Amygdala (tissue), 56 donors: ENCODE data around the gene PRR23C.
"Not testable (repeated sequence)": the region's sequence is repeated elsewhere in the genome, so short reads cannot be mapped to it uniquely, and the experiment has no call there.

Source experiments
- DNase-seq, 56 donors: peaks; one replicate each; lab custom pipeline; 2025; lab: John Stamatoyannopoulos, UW

The PRR23C gene

DNA sequence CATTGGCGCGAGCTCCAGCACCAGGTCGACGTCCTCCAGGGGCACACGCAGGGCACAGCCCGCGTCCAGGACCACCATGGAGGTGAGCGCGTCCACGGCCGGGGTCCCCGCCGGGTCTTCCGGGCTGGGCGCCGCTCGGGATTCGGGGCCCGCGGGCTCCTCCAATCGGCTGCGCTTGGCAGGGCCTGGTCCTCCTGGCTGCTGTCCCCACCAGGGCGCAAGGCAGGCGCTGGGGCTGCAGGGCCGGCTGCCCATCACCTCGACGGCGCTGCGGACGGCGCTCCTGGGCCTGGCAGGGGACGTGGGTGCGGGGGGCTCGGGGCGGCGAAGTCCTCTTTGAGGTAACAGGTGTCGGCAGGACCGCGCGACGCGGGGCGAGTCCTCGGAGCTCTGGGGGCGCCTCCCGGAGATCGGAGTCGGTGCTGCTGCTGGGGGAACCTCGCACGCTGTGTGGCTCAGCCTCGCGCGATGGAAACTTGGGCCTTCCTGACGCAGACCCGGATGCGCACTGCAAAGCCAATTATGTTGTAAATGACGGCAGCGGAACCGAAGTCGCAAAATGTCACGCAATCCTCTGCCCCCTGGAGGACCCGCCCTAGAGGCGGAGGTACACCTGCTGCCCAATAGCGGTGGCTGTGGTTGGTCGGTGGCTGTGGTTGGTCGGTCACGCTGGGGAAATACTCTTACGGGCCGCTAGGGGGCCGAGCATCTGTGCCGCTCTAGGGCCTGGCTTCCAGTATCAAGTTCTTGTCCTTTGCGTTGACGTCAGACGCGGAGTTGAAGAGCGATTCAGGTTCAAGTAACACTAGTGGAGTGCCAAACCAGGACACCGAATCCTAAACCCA, at the start of gene PRR23C:
TSS of gene PRR23C (minus strand) at position 527 of the 845 bp plus-strand sequence. CDS start at position 255, 272 bp downstream.
- DNase-seq: no peak

DNA sequence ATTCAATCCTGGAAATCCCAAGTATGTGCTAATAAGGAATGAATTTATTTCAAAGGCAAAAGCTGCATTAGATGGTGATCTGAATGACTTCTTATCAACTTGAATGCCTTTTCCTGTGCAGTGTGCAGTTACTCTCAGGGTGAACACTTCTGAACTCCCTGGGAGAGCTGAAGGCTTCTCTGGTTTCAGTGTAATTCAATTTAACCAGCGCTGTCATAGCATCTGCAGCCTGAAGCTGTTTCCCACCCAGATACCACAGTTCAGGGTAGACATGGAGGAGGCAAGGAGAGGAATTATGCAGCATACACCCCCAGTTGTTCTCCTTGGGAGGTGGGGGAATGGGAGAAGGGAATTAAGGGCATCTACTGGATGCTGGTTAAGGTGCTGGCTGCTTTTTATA, 49.1 kb upstream of the PRR23C start:
- DNase-seq: no peak

DNA sequence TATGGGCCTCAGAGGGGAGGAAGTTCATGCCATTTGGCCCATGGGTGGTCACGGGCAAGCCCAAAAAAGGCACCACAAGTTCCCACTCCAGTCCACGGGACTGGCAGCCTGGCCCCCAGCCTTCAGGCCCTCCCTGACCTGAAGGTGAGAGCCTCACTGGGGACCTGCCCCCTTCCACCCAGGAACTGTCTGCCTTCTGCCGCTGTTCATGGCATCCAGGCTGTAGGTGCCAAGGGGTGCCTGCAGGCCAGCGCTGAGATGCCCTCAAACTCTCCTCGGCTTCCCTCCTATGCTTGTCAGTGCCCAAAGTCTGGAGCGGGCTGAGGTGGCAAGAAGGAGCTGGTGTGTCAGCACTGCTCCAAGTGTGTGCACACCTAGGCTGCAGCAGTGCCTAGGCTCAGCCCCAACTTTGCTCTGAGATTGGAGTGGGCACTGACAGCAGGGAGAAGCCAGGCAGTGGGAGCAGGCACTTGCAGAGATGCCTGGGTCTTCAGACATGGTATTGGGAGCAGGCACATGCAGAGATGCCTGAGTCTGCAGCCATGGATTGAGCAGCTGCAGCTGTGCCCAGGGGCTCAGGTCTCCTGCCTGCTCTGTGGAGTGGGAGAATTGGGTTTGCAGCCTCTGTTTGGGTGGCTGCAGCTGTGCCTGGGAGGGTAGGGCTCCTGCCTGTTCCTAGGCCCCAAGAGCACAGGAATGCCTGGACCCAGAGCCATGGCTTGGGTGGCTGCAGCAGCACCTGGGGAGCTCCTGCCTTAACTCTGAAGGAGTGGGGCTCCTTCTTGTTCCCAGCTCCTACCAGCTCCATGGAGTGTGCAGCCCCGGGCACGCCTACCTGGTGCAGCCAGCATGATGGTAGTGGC, 44.0 kb upstream of the PRR23C start:
- no peak for DNase-seq

DNA sequence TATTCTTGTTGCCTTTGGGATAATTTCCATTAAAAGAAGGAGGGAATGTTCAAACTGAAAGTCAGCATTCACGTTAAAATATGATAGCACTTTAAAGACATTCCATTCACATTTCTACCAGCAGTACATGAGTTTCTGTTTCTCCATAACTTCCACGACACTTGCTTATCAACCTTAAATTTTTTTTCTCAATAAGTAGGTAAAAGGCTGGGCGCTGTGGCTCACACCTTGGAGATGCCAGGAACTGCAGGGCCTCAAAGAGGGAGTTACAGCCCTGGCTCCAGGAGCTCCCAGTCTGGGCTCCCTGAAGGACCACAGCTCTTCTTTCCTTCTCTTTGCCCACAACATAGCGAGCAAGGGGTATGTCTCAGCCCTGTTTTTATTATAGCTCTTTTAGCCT, 42.9 kb upstream of the PRR23C start:
- DNase-seq: no peak

DNA sequence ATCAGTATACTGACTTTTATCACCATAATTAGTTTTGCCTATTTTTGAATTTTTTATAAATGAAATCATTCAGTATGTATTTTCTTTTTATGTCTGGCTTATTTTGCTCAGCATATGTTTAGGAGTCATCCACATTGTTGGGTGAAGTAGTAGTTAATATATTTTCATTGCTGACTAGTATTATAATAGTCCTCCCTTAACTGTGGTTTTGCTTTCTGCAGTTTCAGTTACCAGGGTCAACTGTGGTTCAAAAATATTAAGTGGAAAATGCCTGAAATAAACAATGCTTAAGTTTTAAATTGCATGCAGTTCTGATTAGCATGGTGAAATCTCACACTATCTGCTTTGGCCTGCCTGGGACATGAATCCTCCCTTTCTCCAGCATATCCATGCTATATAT, 39.5 kb upstream of the PRR23C start:
- DNase-seq: no peak

DNA sequence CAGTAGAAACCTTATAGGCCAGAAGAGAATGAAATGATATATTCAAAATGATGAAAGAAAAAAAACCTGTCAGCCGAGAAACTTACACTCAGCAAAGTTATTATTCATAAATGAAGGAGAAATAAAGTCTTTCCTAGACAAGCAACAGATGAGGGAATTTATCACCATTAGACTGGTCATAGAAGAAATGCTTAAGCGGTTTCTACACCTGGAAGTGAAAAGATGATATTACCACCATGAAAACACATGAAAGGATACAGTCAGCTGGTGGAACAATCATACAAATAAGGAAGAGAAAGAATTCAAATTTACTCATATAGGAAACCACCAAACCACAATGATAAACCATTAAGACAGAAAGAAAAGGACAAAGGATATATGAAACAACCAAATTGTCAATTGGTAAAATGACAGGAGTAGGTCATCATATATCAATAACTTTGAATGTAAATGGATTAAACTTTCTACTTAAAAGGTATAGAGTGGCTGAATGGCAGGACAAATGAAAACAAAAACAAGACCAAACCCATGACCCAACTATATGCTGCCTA, 29.9 kb upstream of the PRR23C start:
- DNase-seq: no peak

DNA sequence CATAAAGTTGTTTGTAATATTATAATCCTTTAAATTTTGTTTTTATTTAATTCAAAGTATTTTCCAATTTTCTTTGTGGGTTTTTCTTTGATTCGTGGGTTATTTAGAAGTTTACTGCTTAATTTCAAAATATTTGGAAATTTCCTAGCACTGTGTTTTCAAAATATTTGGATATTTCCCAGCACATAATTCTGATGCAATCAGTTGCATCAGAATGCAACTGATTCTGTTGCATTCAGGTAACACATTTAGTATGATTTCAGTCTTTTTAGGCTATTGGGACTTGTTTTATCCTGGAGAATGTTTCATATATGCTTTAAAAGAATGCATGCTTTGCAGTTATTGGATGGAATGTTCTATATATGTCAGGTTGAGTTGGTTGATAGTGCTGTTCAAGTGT, 18.2 kb upstream of the PRR23C start:
- DNase-seq: no peak

DNA sequence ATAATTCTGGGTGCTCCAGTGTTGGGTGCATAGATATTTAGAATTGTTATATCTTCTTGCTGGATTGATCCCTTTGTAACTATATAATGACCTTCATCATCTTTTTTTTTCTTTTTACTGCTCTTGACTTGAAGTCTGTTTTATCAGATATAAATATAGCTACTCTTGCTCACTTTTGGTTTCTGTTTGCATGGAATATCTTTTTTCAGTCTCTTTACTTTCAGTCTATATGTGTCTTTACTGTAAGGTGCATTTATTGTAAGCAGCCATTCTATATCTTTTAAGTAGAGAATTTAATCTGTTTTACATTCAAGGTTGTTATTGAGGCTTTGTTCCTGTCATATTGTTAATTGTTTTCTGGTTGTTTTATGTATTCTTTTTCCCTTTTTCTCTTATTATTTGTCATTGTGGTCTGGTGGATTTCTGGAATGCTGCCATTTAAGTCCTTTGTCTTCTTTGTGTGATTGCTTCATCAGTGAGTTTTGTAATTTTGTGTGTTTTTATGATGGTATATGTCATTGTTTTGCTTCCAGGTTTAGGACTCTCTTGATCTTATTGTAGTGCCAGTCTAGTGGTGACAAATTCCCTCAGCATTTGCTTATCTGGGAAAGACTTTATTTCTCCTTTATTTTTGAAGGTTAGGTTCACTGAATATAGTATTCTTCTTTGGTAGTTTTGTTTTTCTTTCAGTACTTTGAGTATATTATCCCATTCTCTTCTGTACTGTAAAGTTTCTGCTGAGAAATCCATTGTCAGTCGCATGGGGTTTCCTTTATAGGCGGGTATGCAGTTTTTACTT, 8.3 kb upstream of the PRR23C start:
- DNase-seq: no peak

DNA sequence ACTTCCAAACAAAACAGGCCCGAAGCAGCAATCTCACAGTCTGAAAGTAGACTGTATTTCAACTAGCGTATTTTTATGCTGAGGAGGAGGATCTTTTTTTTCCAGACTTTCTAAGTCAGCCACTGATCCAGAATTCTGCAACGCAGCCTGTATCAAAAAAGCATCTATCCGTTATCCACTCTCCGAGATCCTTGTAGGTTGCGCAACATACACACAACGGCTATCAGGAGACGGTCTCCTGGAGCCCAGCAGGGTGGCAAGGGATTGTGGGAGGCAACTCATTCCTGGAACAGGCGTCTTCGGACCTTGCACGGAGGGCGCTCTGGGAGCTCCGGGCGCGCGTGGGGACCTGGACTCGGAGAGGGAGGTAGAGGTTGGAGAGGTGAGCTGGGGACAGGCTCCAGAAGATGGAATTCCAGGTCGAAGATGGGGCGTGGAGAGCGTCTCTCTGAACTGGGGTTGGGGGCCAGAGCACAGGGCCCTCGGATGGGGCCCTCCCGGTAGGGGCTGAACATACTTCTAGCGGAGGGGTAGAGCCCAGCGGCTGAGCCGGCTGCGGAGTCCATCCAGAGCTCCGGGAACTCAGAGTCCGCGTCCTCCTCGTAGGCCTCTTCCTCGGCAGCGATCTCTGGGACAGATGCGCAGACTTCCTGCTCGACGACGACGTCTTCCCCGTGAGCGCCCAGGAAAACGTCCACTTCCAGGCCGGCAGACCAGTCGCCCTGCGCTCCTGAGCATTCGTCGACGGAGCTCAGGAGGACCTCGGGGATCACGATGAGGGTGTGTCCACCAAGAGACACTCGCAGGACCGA, 932 bp downstream of the PRR23C start:
- no peak for DNase-seq

DNA sequence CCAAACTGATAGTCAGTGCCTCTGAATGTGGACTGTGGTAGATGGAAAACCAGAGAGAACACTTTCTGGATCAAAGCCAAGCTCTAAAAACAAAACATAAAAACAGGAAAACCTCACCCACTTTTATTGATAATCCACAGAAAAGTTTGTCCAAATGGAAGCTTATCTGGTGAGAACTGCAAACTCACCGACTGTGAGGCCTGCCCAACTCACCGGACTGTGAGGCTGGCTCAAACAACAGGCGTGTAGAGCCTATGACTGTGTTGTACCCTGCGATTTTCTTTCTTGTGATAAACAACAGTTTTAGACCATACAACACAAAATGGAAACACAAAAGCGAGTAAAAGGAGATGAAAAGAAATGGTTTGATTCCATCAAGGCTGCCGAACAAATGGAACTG, 7.2 kb downstream of the PRR23C start:
- DNase-seq: no peak

DNA sequence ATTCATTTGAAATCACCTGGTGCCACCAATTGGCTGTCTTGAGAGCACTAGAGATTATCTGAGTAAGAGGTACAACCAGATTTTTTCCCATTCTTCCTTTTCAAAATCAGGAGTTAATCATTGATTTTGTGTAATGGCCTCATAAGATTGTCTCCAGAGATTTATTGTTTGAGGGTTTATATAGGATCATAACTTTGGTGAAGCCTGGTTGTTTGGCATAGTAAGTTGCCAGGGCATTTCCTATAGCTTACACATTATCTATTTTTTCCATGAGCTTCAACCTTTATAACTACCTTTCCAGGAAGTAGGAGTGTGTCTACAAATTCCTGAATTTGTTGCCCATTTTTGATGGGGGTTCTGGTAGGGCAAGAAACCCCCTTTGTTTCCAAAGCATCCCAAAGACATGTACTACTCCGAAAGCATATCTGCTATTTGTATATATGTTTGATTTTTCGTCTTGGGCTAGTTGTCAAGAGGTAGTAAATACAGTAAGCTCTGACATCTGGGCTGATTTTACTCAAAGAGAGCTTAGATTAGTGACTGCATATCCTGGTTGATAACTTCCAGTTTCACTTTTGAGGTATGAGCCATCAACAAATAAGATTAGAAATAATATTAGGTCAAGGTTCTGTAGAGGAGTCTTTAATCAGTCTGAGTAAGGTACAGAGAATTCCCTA, 12.2 kb downstream of the PRR23C start:
- DNase-seq: no peak

DNA sequence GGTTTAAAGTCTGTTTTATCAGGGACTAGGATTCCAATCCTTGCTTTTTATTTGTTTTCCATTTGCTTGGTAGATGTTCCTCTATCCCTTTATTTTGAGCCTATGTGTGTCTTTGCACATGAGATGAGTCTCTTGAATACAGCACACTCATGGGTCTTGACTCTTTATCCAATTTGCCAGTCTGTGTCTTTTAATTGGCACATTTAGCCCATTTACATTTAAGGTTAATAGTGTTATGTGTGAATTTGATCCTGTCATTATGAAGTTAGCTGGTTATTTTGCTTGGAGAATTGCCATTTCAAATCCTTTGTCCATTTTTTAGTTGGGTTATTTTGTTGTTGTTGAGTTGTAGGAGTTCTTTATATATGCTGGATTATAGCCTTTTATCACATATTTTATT, 14.1 kb downstream of the PRR23C start:
- DNase-seq: not testable (repeated sequence)

DNA sequence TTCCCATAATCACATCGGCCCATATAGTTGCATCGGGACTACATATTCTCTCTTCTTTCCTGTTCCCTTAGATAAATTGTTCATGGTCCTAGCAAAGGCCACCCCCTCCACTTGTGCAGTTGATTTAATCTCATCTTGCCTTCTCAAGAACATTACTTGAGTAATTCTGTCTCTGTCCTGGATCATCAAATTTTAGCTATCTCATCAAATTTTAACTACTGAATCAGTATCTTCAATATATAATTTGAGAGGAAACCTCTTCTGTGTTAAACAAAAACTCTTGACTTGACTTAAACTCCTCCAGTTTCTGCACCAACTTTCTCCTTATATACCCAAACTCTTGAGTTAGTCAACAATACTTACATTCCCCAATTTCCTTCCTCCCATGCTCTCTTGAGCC, 19.7 kb downstream of the PRR23C start:
- DNase-seq: no peak

DNA sequence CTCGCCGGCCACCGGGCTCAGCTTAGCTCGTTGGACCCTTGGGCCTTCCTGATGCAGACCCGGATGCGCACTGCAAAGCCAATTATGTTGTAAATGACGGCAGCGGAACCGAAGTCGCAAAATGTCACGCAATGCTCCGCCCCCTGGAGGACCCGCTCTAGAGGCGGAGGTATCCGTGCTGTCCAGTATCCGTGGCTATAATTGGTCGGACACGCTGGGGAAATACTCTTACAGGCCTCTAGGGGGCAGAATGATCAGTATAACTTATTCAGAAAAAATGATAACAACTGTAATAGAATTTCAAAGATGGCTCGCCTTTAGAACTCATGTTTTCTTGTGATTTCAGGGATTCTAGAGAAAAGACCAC, 23.8 kb downstream of the PRR23C start, which contains the start of gene PRR23B:
TSS of gene PRR23B (minus strand) at position 59 of the 367 bp plus-strand sequence. CDS start 265 bp downstream, outside the sequence.
- DNase-seq: no peak

DNA sequence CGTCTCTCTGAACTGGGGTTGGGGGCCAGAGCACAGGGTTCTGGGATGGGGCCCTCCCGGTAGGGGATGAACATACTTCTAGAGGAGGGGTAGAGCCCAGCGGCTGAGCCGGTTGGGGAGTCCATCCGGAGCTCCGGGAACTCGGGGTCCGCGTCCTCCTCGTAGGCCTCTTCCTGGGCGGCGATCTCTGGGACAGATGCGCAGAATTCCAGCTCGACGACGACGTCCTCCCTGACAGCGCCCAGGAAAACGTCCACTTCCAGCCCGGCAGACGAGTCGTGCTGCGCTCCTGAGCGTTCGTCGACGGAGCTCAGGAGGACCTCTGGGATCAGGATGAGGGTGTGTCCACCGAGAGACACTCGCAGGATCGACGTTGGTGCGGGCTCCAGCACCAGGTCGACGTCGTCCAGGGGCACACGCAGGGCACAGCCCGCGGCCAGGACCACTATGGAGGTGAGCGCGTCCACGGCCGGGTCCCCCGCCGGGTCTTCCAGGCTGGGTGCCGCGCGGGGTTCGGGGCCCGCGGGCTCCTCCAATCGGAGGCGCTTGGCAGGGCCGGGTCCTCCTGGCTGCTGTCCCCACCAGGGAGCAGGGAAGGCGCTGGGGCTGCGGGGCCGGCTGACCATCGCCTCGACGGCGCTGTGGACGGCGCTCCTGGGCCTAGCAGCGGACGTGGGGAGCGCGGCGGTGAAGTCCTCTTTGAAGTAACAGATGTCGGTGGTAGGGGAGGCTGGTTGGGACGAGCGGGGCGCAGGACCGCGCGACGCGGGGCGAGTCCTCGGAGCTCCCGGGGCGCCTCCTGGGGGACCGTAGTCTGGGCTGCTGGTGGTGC, 24.4 kb downstream of the PRR23C start:
- no peak for DNase-seq

DNA sequence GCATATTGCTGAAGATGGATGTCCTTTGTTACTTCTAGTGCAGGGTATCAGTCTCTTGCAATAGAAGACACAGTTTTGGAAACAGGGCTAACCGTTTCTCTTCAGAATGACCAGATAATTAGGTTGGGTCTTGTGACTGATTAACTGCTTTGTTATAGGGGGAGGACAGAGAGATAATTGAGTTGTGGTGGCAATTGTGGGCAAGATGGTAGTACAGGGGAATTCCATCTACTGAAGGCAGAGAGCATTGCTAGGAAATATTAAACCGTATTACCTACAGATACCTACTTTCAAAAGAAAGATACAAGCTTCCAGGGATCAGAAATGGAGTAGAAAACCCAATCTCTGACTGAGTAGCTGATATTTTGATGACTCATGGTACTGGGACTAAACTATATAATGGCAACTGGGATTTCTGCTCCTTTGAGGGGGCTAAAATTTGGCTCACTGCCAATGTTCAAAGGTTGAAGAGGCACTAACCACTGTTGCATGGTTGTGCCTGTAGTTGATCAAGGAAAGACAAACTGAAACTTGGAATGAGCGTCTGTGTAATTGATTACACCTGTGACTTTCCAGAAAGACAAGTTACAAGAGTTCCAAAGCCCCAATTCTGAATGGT, 28.2 kb downstream of the PRR23C start:
- DNase-seq: no peak

DNA sequence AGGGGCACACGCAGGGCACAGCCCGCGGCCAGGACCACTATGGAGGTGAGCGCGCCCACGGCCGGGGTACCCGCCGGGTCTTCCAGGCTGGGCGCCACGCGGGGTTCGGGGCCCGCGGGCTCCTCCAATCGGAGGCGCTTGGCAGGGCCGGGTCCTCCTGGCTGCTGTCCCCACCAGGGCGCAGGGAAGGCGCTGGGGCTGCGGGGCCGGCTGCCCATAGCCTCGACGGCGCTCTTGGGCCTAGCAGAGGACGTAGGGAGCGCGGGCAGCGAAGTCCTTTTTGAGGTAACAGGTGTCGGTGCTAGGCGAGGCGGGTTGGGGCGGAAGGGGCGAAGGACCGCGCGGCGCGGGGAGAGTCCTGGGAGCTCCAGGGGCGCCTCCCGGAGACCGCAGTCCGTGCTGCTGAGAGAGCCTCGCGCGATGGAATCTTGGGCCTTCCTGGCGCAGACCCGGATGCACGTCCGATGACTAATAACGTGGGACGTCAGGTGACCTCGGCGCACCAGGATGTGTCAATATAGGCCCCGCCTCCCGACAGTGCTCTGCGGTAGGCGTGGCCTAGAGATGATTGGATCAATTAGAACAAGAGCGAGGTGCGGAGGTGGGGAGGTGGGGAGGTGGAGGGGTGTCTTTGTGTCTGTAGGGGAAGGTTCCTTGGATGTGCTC, 38.5 kb downstream of the PRR23C start, which contains the start of gene PRR23A:
TSS of gene PRR23A (minus strand) at position 218 of the 666 bp plus-strand sequence. CDS start at position 218, 0 bp downstream.
- no peak for DNase-seq
